Measurements from ENCODE around the gene LAMP2. TPM values are rescaled to one million over a fixed set of nuclear protein-coding genes. Genes with fewer than 3 reads are reported as not detected.

The LAMP2 gene
- total RNA-seq, 1 experiment from 2014 or later = 67.0 TPM

DNA sequence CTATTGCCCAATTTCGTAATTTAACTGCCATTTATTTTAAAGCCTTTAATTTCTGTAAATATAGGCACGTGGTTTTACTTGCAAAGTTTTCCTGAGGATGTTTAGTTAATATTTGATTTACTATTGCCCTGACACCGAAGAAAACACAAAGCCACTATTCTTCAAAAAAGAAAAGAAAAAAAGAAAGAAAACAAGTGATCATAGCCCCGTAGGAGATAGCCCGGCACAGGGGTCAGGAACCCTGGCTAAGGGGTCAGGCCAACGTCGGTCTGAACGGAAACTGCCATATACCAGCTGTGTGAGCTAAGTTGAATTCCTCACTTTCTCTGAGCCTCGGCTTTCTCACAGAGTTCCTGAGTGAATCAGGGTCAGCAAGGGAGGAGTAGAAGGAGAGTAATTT lies 17.7 kb upstream of the LAMP2 start:
- POLR2A ChIA-PET = interaction anchor here (0.7 to 2.0 kb wide), 7 partner anchors 9 to 73 kb away, joined by 3 to 19 read pairs (median 6); partner anchors contain the start of gene LAMP2
- intact Hi-C loops (cut with micrococcal nuclease) = no loop called here
- H3K9me3 Mint-ChIP-seq (ENCODE audit: unreplicated experiment) = no peaks in the 10 kb centered on the region

DNA sequence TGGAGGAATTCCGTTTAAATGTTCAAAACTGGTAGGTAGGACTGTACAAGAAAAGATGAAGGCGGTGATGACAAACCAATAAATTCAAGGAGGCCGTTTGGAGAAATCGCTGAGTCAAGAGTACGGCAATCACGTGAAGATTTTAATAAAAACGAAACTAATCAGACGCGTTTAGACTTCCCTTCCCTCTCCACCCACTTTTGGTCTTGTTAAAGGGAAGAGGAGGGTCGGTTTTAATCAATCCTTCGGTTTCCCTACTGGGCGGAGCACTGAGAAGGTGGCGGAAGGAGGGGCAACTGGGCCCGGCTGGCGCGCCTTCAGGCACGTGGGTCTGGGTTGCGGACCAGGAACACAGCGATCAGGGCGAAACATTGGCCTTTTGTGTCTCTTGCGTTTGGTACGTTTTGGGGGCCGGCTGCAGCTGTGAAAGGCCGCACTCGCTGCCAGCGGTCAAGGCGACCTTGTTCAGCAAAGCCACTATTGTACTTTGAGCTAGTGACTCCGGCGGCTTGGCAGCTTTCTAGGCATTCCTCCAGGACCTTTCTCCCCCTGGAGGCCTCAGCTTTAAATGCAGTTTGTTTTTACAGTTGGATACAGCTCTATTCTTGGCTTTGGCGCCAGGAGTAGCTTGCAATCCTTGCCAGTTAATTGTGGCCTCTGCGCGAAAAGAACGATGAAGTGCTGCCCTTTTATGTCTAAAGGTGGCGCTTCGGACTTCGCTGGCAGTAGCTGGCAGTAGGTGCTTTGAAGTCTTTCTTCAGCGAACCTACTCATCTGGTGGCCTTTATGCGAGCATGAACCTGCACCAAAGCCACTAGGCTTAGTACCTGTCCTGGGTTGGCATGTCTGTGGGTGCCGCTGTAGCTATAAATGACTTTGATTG lies 16.8 kb upstream of the LAMP2 start:
- TSS peak; percentile 79 for BruUV-seq (replicated peaks)
- POLR2A ChIA-PET = interaction anchor here (0.6 to 2.0 kb wide), 17 partner anchors 10 to 305 kb away, joined by 3 to 19 read pairs (median 4); partner anchors contain the start of genes CUL4B, LAMP2 and MCTS1
- Mint-ChIP-seq H3K4me3 (ENCODE audit: unreplicated experiment) (peak overlapping the region; percentile 75), H3K27ac (ENCODE audit: low read depth, unreplicated experiment) (peak overlapping the region; percentile 94), H3K9me3 (ENCODE audit: unreplicated experiment) (no peaks in the 10 kb centered on the region), H3K36me3 (ENCODE audit: insufficient read depth, unreplicated experiment) (no peaks in the 10 kb centered on the region), H3K27me3 (ENCODE audit: insufficient read depth, unreplicated experiment) (no peaks in the 10 kb centered on the region), H3K4me1 (ENCODE audit: insufficient read depth, unreplicated experiment) (no peaks in the 10 kb centered on the region)
- CTCF ChIA-PET = interaction anchor here (0.6 to 2.0 kb wide), 13 partner anchors 13 to 876 kb away, joined by 3 to 10 read pairs (median 4); no protein-coding TSS in a partner anchor
- TF ChIP-seq, protein P1, sequence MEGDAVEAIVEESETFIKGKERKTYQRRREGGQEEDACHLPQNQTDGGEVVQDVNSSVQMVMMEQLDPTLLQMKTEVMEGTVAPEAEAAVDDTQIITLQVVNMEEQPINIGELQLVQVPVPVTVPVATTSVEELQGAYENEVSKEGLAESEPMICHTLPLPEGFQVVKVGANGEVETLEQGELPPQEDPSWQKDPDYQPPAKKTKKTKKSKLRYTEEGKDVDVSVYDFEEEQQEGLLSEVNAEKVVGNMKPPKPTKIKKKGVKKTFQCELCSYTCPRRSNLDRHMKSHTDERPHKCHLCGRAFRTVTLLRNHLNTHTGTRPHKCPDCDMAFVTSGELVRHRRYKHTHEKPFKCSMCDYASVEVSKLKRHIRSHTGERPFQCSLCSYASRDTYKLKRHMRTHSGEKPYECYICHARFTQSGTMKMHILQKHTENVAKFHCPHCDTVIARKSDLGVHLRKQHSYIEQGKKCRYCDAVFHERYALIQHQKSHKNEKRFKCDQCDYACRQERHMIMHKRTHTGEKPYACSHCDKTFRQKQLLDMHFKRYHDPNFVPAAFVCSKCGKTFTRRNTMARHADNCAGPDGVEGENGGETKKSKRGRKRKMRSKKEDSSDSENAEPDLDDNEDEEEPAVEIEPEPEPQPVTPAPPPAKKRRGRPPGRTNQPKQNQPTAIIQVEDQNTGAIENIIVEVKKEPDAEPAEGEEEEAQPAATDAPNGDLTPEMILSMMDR (IDR thresholded peaks at IDR 0.05; ENCODE audit: unreplicated experiment) = peak; percentile 43
- intact Hi-C loops (cut with micrococcal nuclease) = no loop called here
- DNase-seq (ENCODE audit: unreplicated experiment) = peak; percentile 88

More for the DNA sequence above, 17.7 kb upstream of the LAMP2 start:
- no peaks in the 10 kb centered on the region for H3K36me3 Mint-ChIP-seq (ENCODE audit: insufficient read depth, unreplicated experiment)
- CTCF ChIA-PET = interaction anchor here (0.7 to 2.0 kb wide), 6 partner anchors 12 to 177 kb away, joined by 3 to 10 read pairs (median 4); no protein-coding TSS in a partner anchor
- no TSS peak for BruUV-seq (replicated peaks)
- H3K27ac Mint-ChIP-seq (ENCODE audit: low read depth, unreplicated experiment) = no peak overlapping the region
- DNase-seq (ENCODE audit: unreplicated experiment) = no peak
- H3K4me1 Mint-ChIP-seq (ENCODE audit: insufficient read depth, unreplicated experiment) = no peaks in the 10 kb centered on the region
- TF ChIP-seq, protein P1 (IDR thresholded peaks at IDR 0.05; ENCODE audit: unreplicated experiment) = no peak
- H3K27me3 Mint-ChIP-seq (ENCODE audit: insufficient read depth, unreplicated experiment) = no peaks in the 10 kb centered on the region
- H3K4me3 Mint-ChIP-seq (ENCODE audit: unreplicated experiment) = no peak overlapping the region

DNA sequence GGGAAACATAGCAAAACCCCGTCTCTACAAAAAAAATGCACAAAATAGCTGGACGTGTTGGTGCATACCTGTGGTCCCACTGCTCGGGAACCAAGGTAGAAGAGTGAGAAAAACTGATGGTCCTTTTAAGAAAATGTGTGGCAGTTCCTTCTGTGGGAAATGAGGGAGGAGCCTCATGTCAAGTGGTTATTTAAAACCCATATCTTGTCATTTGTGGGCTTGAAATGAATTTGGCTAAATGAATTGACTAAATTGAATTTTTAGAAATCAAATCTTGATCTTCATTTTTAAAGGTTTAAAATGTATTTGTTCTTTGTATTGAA lies 16.2 kb upstream of the LAMP2 start:
- BruUV-seq (replicated peaks) = no TSS peak

DNA sequence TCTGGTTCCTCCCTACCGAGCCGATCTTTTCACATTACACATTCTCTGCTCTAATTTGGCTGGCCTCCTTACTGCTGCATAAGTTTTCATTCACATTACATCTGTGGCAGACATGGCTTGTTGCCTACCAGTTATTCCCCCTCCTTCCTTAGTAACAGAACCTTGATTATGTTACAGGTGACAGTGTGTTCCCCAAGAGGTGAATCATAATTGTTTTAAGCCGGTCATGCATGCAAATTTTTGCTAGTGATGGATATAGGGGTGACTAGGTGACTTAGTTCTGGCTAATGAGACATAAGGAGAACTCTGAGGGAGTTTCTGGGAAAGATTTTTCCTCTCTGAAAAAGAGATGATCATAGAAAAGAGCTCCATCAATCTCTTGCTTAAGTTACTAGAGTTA lies 8.4 kb upstream of the LAMP2 start:
- ChIA-PET POLR2A (no interaction called here), CTCF (interaction anchor here (0.7 to 2.9 kb wide), 9 partner anchors 19 to 1148 kb away, joined by 3 to 12 read pairs (median 3); no protein-coding TSS in a partner anchor)
- no TSS peak for BruUV-seq (replicated peaks)
- Mint-ChIP-seq H3K9me3 (ENCODE audit: unreplicated experiment) (no peaks in the 10 kb centered on the region), H3K36me3 (ENCODE audit: insufficient read depth, unreplicated experiment) (no peaks in the 10 kb centered on the region), H3K4me3 (ENCODE audit: unreplicated experiment) (no peak overlapping the region), H3K4me1 (ENCODE audit: insufficient read depth, unreplicated experiment) (no peaks in the 10 kb centered on the region), H3K27me3 (ENCODE audit: insufficient read depth, unreplicated experiment) (peaks cover 13% of the 10 kb centered on the region), H3K27ac (ENCODE audit: low read depth, unreplicated experiment) (no peak overlapping the region)
- intact Hi-C loops (cut with micrococcal nuclease) = no loop called here
- DNase-seq (ENCODE audit: unreplicated experiment) = no peak
- TF ChIP-seq, protein P1 (IDR thresholded peaks at IDR 0.05; ENCODE audit: unreplicated experiment) = no peak

More for the DNA sequence above, 16.2 kb upstream of the LAMP2 start:
- peak overlapping the region; percentile 94 for H3K27ac Mint-ChIP-seq (ENCODE audit: low read depth, unreplicated experiment)
- intact Hi-C loops (cut with micrococcal nuclease) = no loop called here
- peak overlapping the region; percentile 75 for H3K4me3 Mint-ChIP-seq (ENCODE audit: unreplicated experiment)
- H3K27me3 Mint-ChIP-seq (ENCODE audit: insufficient read depth, unreplicated experiment) = no peaks in the 10 kb centered on the region
- H3K36me3 Mint-ChIP-seq (ENCODE audit: insufficient read depth, unreplicated experiment) = no peaks in the 10 kb centered on the region
- ChIA-PET POLR2A (interaction anchor here (0.7 to 2.0 kb wide), 8 partner anchors 15 to 225 kb away, joined by 3 to 19 read pairs (median 4); partner anchors contain the start of genes CUL4B and LAMP2), CTCF (interaction anchor here (0.6 to 2.0 kb wide), 7 partner anchors 14 to 876 kb away, joined by 3 to 10 read pairs (median 4); no protein-coding TSS in a partner anchor)
- no peaks in the 10 kb centered on the region for H3K9me3 Mint-ChIP-seq (ENCODE audit: unreplicated experiment)
- TF ChIP-seq, protein P1 (IDR thresholded peaks at IDR 0.05; ENCODE audit: unreplicated experiment) = no peak
- H3K4me1 Mint-ChIP-seq (ENCODE audit: insufficient read depth, unreplicated experiment) = no peaks in the 10 kb centered on the region
- DNase-seq (ENCODE audit: unreplicated experiment) = no peak

All from MCF 10A (cell line).